GM19372 (cell line): ENCODE data around the gene CSMD2.

ENCODE experiments used
- ATAC-seq: cut with Tn5 transposase; IDR thresholded peaks from one replicate; pipeline ENCODE4 v1.9.1; 2021; ENCODE audit warnings: mild to moderate bottlenecking, low read depth, moderate library complexity; ENCODE audit not compliant: unreplicated experiment

The CSMD2 gene

DNA sequence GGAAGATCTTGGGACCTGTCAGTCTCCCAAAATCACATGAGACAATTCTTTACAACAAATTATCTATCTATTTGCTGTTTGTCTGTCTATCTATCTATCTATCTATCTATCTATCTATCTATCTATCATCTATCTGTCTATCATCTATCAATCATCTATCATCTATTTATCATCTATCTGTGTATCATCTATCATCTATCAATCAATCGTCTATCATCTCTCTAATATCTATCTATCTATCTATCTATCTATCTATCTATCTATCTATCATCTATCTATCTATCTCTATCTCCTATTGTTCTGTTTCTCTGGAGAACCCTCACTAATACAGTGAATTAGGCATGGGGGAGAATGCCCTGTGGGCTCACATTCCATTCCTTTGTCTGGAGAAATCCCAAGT, 374.5 kb downstream of the CSMD2 start:
- ATAC-seq, result no peak

DNA sequence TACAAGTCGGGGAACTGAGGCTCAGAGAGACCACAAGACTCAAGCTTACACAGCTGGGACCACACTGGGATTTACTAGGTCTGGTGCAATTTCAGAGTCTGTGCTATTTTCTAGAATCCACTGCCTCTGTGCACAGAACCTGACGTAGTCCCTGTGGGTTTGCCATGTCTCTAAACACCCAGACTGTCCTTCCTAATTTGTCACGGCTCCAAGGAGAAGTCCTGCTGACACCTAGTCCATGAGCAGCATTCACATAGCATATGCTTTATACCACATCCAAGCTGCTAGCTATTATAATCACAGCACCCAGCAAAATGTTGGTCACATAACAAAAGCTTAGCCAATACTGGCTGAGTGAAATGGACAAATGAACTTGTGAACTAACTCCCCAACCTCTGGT, 380.2 kb downstream of the CSMD2 start:
- no peak for ATAC-seq

DNA sequence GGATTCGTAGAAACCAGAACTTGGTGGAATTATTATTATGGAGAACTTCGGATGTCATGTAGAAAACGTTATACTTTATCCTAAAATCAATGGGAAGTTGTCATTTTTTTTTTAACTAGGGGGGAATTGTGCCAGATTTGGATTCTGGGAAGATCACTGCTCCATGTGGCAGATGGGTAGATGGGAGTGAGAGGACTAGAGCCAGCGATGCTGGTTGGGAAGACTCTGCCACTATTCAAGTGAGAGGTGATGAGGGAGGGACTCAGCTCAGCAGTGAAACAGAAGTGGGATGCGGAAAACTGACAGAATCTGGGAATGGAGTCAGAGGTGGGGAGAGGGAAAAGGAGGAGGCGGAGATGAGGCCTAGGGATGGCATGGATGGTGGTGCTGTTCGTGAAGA, 382.3 kb downstream of the CSMD2 start:
- no peak for ATAC-seq

DNA sequence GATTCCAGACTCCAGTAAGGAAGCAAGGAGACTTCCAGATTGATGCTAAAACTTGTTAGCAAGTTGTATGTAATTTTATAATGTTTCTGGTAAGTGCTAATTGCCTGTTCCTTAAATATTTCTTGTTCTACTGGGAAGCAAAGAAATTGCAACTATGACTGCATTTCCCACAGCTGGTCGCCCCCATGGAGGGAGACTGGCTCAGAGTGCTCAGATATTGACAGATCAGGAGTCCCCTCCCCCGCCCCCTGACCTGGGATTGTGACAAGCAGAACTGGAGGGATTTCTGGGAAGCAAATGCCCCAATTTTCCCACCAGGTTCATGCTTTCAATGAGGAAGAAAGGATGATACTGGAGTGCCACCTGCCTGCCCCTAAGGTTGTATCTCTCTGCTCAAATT, 383.4 kb downstream of the CSMD2 start:
- ATAC-seq, result no peak

DNA sequence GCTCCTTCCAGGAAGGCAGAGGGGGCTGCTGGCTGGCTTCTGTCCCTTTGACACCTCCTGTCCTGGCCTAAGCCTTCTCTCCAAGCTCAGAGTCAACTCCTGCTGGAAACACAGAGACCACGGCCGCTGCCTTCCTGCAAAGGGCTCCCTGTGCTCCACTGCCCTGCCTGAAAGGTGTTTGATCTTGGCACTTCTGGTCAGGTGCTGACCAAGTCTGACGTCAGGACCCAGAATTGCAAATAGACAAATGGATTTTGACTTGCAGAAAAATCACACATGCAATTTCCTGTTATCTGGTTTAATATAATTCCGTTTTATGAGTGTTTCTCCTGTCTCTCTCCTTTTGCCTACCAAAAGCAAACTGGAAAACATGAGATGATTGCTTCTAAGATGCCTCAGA, 387.7 kb downstream of the CSMD2 start:
- ATAC-seq, result no peak

DNA sequence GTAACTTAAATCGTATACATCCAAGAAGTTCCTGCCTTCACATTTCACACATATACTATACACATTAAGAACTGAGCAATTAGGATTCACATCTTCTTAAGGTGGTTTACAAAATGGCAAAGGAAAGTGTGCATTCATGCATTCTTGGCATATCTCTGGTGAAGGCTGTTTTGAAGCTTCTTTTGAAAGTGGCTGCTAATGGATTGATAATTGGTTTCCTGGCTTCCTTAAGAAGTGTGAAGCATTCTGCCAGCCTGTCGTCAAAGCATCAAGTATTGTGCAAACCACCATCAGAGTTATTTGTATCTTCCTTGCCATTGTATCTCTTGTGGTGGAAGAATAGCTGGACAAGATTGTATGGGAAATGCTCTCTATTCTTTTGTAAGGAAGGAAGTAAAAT, 396.2 kb downstream of the CSMD2 start:
- ATAC-seq, result no peak

DNA sequence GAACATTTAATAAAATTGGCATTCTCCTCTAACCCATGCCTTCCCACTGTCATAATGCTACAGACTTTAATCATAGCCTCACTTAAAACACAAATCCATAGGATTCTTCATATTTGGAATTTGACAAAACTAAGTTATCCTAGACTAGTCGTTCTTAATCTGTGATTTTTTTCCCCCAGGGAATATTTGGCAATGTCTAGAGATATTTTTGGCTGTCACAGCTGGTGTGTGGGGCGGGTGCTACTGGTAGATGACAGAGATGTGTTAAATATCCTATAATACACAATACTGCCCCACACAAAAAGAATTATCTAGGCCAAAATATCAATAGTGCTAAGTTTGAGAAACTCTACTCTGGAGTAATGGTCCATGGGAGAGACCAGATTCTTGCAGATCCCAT, 396.9 kb downstream of the CSMD2 start:
- no peak for ATAC-seq

DNA sequence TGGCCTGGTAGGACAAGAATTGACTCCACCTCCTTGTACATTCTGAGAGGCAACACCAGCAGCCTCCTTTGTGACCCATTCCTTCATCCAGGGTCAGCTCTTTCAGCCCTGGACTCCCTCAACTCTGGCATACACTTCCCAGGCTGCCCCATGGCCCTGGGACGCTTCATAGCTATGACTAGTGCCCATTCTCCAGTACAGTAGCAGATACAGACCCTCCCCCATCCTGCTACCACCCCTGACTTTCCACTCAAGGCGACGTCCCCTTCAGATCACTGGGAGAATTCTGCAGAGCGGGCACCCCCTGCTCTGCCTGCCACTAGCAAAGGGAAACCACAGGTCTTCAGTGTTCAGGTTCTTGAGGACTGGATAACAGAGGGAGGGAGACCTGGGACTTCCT, 400.9 kb downstream of the CSMD2 start:
- no peak for ATAC-seq

DNA sequence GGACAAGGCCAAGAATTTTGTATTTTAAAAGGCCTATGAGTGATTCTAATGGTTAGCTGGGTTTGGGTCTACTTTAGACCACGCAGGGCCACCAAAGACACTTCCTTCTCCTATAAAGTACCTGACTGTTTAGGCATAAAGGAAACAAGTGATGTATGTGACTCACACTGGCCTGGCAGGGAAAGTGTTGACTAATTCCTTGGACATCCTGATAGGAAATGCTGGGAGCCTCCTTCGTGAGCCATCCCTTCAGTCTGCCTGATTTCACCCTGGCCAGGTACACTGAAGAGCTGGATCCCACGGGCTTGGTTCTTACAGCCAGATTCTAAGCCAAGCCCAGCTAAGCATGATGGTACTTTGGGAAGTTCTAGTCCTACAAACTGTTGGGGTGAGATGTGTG, 401.6 kb downstream of the CSMD2 start:
- no peak for ATAC-seq

DNA sequence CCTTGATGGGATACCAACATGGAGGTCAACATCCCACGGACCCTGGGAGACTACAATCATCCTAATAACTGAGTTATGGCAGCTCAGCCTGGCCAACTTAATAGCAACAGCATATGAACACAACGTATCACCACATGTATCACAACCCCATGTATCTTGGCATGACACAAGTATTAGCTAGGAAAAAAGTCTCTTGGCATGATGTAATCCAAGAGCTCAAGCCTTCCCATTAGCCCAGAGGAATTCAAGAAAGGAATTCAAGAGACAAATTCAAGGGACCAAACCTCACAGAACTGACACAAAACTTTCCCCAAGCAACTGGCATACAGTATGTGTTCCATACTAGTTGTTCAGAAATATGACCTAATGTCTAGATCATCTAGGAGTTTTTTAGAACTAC, 402.1 kb downstream of the CSMD2 start:
- ATAC-seq, result no peak

DNA sequence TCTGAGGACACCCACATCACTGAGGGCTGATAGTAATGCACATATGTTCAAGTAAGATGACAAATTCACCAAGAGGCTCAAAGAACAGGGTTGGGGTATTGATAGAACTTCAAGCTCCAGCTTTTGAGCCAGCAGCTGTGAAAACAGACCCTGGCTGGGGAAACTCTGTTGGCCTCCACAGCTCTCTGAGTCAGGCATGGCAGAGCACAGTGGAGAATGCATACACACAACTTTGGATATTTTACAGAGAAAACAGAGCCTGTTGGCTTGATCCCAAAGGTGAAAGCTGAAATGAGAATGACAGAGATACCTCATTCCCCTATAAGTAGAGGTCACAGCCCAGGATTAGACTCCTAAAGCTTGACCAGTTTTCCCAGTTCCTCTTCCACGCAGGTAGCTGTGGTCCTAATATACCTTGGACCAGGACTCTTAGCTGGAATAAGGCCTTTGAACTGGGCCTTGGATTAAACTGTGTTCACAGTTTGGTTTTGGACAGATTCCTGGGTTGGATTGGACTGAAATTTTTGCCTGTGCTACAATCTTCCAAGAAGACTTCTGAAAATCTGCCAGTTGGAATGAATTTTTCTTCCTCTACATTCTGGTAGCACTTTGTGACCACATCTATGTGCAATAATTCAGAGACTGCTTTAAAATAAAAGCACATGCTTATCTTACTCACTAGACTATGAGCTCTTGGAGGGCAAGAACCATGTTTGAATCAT, 402.8 kb downstream of the CSMD2 start:
- no peak for ATAC-seq

DNA sequence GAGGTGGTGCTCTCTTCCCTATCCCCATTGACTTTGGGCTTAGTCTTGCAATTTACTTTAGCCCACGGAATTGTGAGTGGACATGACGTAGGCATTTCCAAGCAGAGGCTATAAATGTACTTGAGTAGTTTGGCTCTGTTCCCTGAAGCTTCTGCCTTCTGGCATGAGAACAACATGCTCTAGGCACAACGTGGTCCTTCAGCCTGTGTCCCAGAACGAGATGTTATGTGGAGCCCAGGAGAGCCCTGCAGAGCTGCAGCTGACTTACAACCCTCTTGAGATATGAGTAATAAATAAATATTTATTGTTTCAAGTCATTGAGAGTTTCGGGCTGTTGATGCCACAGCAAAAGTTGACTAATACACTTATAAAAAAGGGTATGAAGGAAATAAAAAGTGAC, 406.3 kb downstream of the CSMD2 start:
- ATAC-seq, result no peak

DNA sequence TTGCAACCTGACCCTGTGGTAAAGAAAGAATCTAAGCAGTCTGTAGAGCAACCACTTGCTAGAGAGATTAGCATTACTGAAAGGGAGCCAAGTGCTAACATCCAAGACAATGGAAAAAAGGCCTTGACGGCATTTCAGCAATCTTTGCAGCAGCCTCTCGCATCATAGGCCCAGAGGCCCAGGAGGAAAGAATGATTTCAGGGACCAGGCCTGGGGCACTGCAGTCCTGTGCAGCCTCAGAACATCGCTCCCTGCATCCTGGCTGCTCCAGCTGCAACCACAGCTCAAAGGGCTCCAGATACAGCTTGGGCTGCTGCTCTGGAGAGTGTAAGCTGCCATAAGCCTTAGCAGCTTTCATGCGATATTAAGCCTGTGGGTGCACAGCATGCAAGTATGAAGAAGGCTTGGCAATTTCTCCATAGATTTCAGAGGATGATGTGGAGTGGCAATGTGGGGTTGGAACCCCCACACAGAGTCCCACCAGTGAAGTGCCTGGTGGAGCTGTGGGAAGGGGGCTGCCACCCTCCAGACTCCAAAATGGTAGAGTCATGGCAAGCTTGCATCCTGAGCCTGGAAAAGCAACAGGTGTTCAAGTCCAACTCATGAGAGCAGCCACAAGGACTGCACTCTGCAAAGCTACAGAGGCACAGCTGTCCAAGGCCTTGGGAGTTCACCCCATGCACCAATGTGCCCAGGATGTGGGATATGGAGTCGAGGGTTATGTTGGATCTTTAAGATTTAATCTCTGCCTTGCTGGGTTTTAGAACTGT, 411.8 kb downstream of the CSMD2 start:
- ATAC-seq, result no peak

DNA sequence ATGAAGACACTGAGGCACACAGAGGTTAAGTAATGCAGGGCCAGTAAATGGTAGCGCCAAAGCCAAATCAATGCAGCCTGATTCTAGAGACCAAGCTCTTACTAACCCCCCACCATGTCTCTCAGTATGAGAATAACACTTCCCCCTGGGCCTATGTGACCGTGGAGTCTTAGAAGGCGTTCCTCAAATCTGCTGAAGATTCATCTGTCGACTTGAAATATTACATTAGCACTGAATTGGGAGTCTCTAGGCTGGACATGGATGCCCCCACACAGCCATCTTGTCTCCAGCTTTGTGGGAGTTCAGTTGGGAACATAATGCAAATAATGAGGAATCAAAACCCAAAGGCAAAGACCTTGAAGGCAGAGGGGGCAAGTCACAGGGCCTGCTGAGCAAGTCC, 419.1 kb downstream of the CSMD2 start:
- ATAC-seq, result no peak

DNA sequence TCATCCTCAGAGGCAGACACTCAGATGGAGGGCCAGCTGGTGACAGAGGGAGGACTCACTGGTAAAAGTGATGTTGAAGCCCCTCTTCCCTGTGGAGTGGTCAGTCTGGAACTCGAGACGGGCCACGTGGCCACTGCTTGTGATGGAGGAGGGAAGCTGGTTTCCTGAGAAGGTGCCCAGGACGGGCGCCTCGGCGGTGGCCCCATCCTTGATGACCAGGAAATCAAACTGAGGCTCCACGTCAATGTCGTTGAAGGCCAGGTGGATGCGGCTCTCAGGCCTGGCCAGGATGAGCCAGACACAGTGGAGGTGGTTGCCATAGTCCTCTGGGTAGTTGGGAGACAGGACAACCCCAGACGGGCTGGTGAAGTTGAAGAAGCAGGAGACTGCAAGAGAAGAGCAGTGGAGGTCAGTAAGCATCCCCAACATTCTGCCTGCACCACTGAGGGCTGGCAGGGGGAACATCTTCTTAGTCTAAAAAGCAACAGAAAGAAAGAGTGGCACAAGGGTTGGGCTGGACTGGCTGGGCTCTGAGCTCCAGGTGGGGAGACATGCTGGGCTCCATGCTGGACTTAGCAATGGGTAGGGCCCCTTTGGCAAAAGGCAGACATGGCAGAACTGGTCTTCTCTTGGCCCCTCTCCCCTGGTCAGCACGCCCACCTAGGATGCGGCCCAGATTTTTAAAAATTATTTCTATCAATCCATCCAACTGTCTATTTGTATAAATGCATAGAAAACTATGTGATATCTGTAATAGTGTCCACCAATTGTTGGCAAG, 421.6 kb downstream of the CSMD2 start:
- ATAC-seq, result no peak

DNA sequence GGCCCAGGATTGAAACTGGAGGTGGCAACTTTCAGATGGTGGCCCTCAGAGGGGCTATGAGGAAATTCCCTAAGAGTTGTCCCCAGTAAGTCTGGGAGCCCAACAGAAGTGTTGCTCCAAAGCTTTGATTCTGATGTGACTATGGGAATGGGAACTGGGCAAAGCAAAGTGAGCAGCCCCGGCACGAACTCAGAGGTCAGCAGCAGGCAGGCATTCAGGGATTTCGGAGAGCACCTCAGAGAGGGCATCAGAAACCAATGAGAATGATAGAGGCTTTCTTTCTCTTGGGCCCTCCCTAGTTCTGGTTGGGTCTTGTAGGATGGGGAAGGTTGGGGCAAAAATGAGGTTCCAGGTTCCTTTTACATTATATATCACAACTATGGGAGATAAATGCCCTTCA, 422.4 kb downstream of the CSMD2 start:
- no peak for ATAC-seq

DNA sequence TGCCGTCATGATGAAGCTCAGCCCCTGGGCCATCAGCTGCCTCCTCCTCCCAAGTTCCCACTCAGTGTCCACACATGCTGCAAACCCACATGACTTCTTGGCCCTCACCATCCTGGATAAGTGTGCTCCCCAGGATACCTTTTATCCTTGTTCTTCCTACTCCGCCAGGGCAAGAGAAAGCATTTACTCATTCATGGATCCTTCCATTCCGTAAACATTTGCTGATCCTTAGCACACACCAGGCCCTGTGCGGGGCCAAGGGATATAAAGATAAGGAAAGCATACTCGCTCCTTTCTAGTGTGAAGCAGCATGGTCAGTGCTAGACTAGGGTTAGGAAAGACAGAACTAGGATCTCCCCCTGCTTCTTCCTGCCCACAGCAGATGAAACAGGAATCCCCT, 423.3 kb downstream of the CSMD2 start:
- no peak for ATAC-seq

DNA sequence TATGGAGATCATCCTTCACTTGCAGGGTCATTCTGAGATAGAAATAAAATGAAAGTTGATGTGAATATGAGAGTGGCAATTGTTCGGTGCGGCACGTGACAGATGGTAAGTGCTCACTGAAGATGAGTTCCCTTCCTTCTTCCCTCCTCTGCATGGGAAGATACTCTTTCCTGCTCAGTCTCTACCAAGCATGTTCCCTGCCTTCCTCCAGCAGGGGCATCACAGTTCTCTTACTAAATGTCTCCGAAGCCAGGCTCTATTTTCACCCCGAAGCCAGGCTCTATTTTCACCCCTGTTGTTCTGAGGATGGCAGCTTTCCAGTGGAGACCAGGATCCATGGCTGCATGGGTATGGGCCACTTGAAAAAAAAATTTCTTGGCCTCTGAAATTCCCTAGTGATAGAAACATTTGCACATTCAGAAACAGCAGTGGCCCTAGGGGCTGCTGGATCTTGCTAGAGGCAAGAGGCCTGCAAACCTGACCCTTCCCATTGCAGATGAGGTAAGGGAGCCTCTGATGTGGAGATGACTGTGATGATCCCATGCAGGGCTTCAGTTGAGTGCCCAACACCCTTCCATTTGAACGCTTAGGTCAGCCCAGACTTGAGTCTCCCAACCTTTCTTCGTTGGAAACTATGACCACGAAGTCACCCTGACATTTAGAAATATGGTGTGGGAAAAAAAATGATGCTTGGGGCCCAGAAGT, 424.8 kb downstream of the CSMD2 start:
- ATAC-seq, result no peak

DNA sequence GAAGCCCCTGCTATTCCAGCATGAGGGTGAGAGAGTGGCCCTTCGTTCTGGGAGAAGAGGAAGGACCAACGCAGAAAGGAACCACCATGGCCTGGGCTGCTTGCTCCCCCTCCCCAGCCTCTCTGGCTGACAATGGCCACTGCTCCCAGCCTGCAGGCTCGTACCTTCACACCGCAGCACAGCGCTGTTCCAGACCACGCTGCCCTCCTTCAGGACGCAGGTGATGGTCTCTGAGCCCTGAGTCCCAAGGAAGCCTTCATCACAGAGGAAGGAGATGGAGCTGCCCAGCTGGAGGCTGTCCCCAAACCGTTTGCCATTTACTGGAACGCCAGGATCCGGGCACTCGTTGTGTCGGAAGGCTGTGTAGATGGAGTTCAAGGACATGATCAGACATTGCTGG, 426.1 kb downstream of the CSMD2 start:
- no peak for ATAC-seq

DNA sequence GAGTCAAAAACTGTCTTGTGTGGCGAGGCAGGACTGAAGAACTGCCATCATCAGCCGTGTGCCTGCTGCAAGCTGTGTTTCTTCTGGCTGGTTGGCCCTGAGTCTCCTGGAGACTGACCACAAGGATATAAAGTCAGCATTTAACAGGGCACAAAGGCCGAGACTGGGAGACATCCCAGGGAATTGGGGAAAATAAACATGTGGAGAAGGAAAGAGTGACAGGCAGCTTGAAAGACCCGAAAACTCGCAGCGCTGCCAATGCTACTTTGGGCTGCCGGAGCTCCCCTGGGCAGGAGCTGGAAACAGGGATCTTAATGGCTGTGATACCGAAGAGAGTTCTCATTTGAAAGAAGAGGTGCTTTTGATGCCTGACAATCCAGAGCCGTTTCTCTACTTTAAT, 426.5 kb downstream of the CSMD2 start:
- no peak for ATAC-seq

DNA sequence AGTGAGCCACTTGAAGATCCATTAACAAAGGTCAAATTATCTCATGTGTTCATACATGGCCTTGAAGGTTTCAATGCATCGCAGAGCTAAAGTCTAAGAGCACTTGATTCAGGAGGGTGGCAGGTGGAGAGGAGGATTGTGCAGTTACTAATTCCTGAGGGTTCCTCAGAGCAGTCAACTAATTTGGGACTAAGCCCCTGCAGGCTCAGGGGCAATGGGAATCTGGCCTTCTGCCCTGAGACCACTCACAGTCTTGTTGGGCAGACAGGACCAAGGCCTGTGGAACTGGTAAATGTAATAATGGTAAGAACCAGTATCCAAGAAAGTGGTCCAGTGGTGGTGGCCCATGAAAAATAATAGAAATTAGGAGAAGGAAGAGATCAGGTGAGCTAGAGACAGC, 428.5 kb downstream of the CSMD2 start:
- ATAC-seq, result no peak
